Endothelial cell of umbilical vein (primary cell): ENCODE data around the gene PPME1. TPM values are rescaled to one million over a fixed set of nuclear protein-coding genes. Genes with fewer than 3 reads are reported as not detected.

Experiments used
- BruUV-seq: library from RNA; stranded (reverse); fragments of 400-500 nt; replicated peaks from 2 replicates; lab custom pipeline; 2021; lab: Mats Ljungman, UMichigan
- CTCF ChIA-PET: fragments of 300-600, 350-600 bp; sonication (Branson Sonifier 250); formaldehyde crosslinking; loops from one replicate; lab custom pipeline; 2021; ENCODE audit warnings: antibody characterized with exemption, inconsistent platforms; lab: Charles Lee
- POLR2A ChIA-PET: fragments of 300-600, 350-600 bp; sonication (Branson Sonifier 250); formaldehyde crosslinking; loops from one replicate; lab custom pipeline; 2021; ENCODE audit warnings: antibody characterized with exemption, inconsistent platforms; lab: Charles Lee
- DNase-seq: peaks from one replicate; pipeline ENCODE4 v3.0.0-alpha.2; 2011; ENCODE audit warnings: low read depth, low spot score
- FAIRE-seq: peaks from 2 replicates; lab custom pipeline; 2011; peaks lifted over from hg19 to GRCh38; lab: Jason Lieb, UNC
- H2AFZ ChIP-seq: 2 replicates; pipeline ENCODE4 v1.6.0; 2012; ENCODE audit warnings: low read depth, low read length, control low read depth, inconsistent platforms
- H3K27ac ChIP-seq: 2 replicates; pipeline ENCODE4 v1.5.1; 2011; ENCODE audit warnings: low read depth, mild to moderate bottlenecking, control low read depth, low read length, moderate library complexity; ENCODE audit not compliant: insufficient read depth
- H3K27me3 ChIP-seq, 2 experiments: 2 replicates each; pipeline versions ENCODE4 v1.6.0 to v1.6.1; 2011; ENCODE audit warnings: low read length in 2 of 2, mixed read lengths in 1 of 2; ENCODE audit not compliant: control insufficient read depth in 2 of 2, insufficient read depth in 2 of 2
- H3K36me3 ChIP-seq, 2 experiments: 2 replicates in 1 of 2; 3 replicates in 1 of 2; pipeline ENCODE4 v1.5.1; 2011; ENCODE audit warnings: low read length in 2 of 2, mild to moderate bottlenecking in 1 of 2, moderate library complexity in 1 of 2; ENCODE audit not compliant: control insufficient read depth in 2 of 2, insufficient read depth in 2 of 2; ENCODE audit errors: extremely low read depth in 1 of 2
- H3K4me1 ChIP-seq: 3 replicates; pipeline ENCODE4 v1.5.1; 2011; ENCODE audit warnings: mild to moderate bottlenecking, low read length; ENCODE audit not compliant: control insufficient read depth, insufficient read depth; ENCODE audit errors: extremely low read depth
- H3K4me2 ChIP-seq: 2 replicates; pipeline ENCODE4 v1.6.1; 2011; ENCODE audit warnings: low read length, control low read depth, mixed read lengths; ENCODE audit not compliant: insufficient read depth
- H3K4me3 ChIP-seq, 3 experiments: fragments of 200-600 bp in 1 of 3; sonication (generic), shearing (Covaris generic) in 1 of 3; replicated peaks in 1 of 3; 2 replicates each; pipeline ENCODE4 v1.5.1; 2011 to 2016; ENCODE audit warnings: control low read depth in 3 of 3, low read length in 3 of 3, mild to moderate bottlenecking in 2 of 3, inconsistent platforms in 1 of 3, low read depth in 1 of 3, moderate library complexity in 1 of 3; ENCODE audit not compliant: insufficient read depth in 1 of 3
- H3K79me2 ChIP-seq: 2 replicates; pipeline ENCODE4 v1.6.0; 2012; ENCODE audit warnings: low read length, inconsistent platforms; ENCODE audit not compliant: control insufficient read depth, insufficient read depth
- H3K9ac ChIP-seq: replicated peaks from 2 replicates; pipeline ENCODE3; 2011; ENCODE audit warnings: low read length, control low read depth; ENCODE audit not compliant: insufficient read depth; ENCODE audit errors: extremely low read depth
- H3K9me1 ChIP-seq: replicated peaks from 3 replicates; pipeline ENCODE4 v1.6.0; 2011; ENCODE audit warnings: mild to moderate bottlenecking, low read length; ENCODE audit not compliant: control insufficient read depth, insufficient read depth; ENCODE audit errors: extremely low read depth
- H3K9me3 ChIP-seq: replicated peaks from 2 replicates; pipeline ENCODE4 v1.5.1; 2012; ENCODE audit warnings: low read length, inconsistent platforms; ENCODE audit not compliant: control insufficient read depth, insufficient read depth
- H4K20me1 ChIP-seq: replicated peaks from 2 replicates; pipeline ENCODE3; 2011; ENCODE audit warnings: mild to moderate bottlenecking, low read length; ENCODE audit not compliant: control insufficient read depth, insufficient read depth; ENCODE audit errors: extremely low read depth
- EZH2 ChIP-seq: IDR thresholded peaks from 2 replicates; pipeline ENCODE4 v1.6.1; 2012; ENCODE audit warnings: borderline replicate concordance, low read depth, mild to moderate bottlenecking, moderate library complexity, low read length, inconsistent platforms; ENCODE audit not compliant: severe bottlenecking
- GATA2 ChIP-seq: IDR thresholded peaks from 2 replicates; pipeline ENCODE4 v1.7.0; 2011; ENCODE audit warnings: low read depth, mild to moderate bottlenecking, moderate library complexity, mixed read lengths, low read length; ENCODE audit not compliant: insufficient read length, insufficient read depth
- JUN ChIP-seq: IDR thresholded peaks from 2 replicates; pipeline ENCODE4 v1.6.1; 2011; ENCODE audit warnings: borderline replicate concordance, low read depth; ENCODE audit not compliant: insufficient read length, insufficient read depth
- MYC ChIP-seq: IDR thresholded peaks from one replicate; pipeline ENCODE4 v1.6.1; 2011; ENCODE audit warnings: mild to moderate bottlenecking, low read depth, low read length
- POLR2A ChIP-seq: IDR thresholded peaks from 2 replicates; pipeline ENCODE4 v1.6.1; 2012; ENCODE audit warnings: low read depth, mild to moderate bottlenecking, control low read depth, low read length
- POLR2AphosphoS5 ChIP-seq: IDR thresholded peaks from 2 replicates; pipeline ENCODE4 v1.6.1; 2012; ENCODE audit warnings: low read depth, mild to moderate bottlenecking, control low read depth, low read length, moderate library complexity; ENCODE audit not compliant: insufficient read depth
- dilution Hi-C: fragments of 300-500 bp; cut with MboI; formaldehyde crosslinking; loops from one replicate; pipeline ENCODE4 v1.15.0; 2019; ENCODE audit warnings: low sequenced_read_pairs; ENCODE audit not compliant: extremely low pct_ligation_motif_present
- intact Hi-C: fragments of 100-400 bp; cut with micrococcal nuclease; formaldehyde crosslinking; loops from one replicate; pipeline ENCODE4 v1.10.0; 2022
- polyA plus RNA-seq, 4 experiments: library from polyadenylated mRNA; depleted of rRNA in 3 of 4; stranded (reverse) in 3 of 4; unstranded in 1 of 4; fragments of >200 nt; gene quantifications; 2 replicates each; pipeline versions ENCODE4 v1.2.1 to v1.2.3, GENCODE V29; 2011 to 2012; ENCODE audit warnings: missing spikeins in 1 of 4
- total RNA-seq: library from RNA; stranded (reverse); gene quantifications from 2 replicates; pipeline ENCODE4 v1.2.3, GENCODE V29; 2021
- TF ChIP-seq, protein P1 (sequence below): IDR thresholded peaks from 2 replicates; pipeline ENCODE4 v1.6.1; 2011; ENCODE audit not compliant: insufficient read depth, insufficient read length
- TF ChIP-seq, protein P2 (sequence below), 2 donors: IDR thresholded peaks; 1 replicate in 1 of 2; 2 replicates in 1 of 2; pipeline ENCODE4 v1.5.1; 2011; ENCODE audit warnings: low read length in 2 of 2, mild to moderate bottlenecking in 2 of 2, moderate library complexity in 2 of 2, control low read depth in 1 of 2, inconsistent platforms in 1 of 2, low read depth in 1 of 2; ENCODE audit not compliant: insufficient read depth in 1 of 2; ENCODE audit errors: extremely low read depth in 1 of 2

Gene PPME1
- total and polyA plus RNA-seq, 2 donors (not counting 3 experiments of a cell fraction or from before 2014, with no cell fraction given) = 37.2 to 49.9 TPM

DNA sequence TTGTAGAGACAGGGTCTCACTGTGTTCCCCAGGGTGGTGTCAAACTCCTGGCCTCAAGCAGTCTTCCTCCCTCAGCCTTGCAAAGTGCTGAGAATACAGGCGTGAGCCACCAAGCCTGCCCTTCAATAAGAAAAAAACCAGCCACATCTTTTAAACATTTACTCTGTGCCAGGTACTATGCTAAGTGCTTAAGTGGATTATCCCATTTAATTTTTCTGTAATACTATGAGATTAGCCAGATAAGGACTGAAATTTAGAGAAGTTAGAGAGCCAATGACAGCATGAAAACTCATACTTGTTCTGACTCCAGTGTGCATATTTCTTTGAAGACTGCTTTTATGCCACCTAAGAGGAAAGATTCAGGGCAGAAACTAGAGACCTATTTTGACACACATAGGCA is 35.7 kb downstream of the PPME1 start:
- Histone ChIP-seq H4K20me1 (no peaks in the 10 kb centered on the region), H3K4me3 (no peak overlapping the region), H3K79me2 (no peaks in the 10 kb centered on the region), H3K9me1 (no peaks in the 10 kb centered on the region), H3K27me3 (no peaks in the 10 kb centered on the region), H3K36me3 (peaks cover 0 to 2% of the 10 kb centered on the region in 2 experiments), H3K4me1 (no peaks in the 10 kb centered on the region), H2AFZ (no peak overlapping the region), H3K4me2 (no peak overlapping the region), H3K9ac (no peak overlapping the region), H3K27ac (no peak overlapping the region), H3K9me3 (no peaks in the 10 kb centered on the region)
- POLR2A ChIA-PET = no interaction called here
- intact Hi-C loops (no loop called here), dilution Hi-C loops (no loop called here)
- DNase-seq (no peak), FAIRE-seq (no peak)
- CTCF ChIA-PET = no interaction called here
- no TSS peak for BruUV-seq
- TF ChIP-seq JUN = no peak
- TF ChIP-seq GATA2 = no peak
- TF ChIP-seq, protein P1, sequence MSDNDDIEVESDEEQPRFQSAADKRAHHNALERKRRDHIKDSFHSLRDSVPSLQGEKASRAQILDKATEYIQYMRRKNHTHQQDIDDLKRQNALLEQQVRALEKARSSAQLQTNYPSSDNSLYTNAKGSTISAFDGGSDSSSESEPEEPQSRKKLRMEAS = no peak
- no peak for TF ChIP-seq EZH2
- TF ChIP-seq, protein P2, sequence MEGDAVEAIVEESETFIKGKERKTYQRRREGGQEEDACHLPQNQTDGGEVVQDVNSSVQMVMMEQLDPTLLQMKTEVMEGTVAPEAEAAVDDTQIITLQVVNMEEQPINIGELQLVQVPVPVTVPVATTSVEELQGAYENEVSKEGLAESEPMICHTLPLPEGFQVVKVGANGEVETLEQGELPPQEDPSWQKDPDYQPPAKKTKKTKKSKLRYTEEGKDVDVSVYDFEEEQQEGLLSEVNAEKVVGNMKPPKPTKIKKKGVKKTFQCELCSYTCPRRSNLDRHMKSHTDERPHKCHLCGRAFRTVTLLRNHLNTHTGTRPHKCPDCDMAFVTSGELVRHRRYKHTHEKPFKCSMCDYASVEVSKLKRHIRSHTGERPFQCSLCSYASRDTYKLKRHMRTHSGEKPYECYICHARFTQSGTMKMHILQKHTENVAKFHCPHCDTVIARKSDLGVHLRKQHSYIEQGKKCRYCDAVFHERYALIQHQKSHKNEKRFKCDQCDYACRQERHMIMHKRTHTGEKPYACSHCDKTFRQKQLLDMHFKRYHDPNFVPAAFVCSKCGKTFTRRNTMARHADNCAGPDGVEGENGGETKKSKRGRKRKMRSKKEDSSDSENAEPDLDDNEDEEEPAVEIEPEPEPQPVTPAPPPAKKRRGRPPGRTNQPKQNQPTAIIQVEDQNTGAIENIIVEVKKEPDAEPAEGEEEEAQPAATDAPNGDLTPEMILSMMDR (IDR thresholded peaks at IDR 0.05; ENCODE audit: extremely low read depth in 1 of 2, insufficient read depth in 1 of 2, low read depth in 1 of 2, low read length in 2 of 2) = no peak
- TF ChIP-seq POLR2AphosphoS5 = no peak
- TF ChIP-seq MYC = no peak
- no peak for TF ChIP-seq POLR2A
